GM19452 (cell line): ENCODE measurements around the gene GJB2.

ENCODE experiments used
- ATAC-seq: cut with Tn5 transposase; IDR thresholded peaks from one replicate; pipeline ENCODE4 v1.9.1; 2021; ENCODE audit not compliant: unreplicated experiment

The GJB2 gene

DNA sequence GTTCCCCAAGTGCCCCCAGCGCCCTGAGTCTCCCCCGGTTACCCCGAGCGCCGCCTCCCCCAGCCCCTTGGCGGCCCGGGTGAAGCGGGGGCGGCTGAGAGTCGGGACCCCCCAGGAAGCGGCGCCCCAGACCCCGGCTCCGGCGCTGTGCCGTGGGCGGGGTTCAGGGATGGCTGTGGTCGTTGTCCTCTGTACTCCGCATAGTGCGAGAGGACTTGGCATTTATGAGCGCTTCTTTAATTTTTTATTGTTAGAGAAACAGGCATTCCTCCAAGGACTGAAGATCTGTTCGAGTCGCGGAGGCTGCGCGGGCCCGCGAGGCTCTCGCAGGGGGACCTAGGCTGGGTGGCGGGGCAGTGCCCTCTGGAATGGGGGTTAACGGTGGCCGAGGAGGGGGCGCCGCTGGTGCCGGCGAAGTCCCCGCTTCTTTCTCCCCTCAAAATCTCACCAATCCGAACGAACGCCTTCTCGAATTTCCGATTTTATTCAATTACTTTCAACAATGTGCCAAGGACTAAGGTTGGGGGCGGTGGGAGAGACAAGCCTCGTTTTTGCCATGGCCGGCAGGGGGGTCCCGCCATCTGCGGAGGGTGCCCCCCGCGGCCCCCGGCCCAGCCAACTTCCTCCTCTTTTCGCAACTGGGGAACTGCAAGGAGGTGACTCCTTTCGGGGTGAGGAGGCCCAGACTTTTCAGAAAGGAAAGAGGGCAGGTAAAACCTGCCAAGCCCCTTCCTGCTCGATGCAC lies 596 bp upstream of the GJB2 start:
- no peak for ATAC-seq

DNA sequence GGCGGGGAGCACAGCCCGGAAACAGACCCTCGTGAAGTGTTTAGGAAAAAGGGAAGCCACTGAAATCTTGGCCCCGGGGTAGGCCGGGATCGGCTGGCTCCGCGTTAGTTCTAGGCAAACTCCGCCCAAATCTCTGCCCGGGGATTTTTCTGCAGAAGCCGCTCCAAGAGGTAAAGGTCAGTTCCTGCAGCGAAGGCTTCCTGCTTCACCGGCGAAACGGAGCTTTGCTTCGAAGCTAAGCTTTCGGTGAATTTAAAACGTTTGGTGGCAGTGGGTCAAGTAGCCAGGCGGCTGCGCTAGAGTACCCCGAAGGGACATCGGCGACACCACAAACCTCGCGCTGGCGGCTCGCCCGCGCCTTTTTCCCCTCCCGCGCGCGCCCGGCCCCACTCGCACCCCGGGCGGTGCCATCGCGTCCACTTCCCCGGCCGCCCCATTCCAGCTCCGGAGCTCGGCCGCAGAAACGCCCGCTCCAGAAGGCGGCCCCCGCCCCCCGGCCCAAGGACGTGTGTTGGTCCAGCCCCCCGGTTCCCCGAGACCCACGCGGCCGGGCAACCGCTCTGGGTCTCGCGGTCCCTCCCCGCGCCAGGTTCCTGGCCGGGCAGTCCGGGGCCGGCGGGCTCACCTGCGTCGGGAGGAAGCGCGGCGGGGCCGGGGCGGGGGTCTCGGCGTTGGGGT lies 441 bp downstream of the GJB2 start:
- no peak for ATAC-seq

DNA sequence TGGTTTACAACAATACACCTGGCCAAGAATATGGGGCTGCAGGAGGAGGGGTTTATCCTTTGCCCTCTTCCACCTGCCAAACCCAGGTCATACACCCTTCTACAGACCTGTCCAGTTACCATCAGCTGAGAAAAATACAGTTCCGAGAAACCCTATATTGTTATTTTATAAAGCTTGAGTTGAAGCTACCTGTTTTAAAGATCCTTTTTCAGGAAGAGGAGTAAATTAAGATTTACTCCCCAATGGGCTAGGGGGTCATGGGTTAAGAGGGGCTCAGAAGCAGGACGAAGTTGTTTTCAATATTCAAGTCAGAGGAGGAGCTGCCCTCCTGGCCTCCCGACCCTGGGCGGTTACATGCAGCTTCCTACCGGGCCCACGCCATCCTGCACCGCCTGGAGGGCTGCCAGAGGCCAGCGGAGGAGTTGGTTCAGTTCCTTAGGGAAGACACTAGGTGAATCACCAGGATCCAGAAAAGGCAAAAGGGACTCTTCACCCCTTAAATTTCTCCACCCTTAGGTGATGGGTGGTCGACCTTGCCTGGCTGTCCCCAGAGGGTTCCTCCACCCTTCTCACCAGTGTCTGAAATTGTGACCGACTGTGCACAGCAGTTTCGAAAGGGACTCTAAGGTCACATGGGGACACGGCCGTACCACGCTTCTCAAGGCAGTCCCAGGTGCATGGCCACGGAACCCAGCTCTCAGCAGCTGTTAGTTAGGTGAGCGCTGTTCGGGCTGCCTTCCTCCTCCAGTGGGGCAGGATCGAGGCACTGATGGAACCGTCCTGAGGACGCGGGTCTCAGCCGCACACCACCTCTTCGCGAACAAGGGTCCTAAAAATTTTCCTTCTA lies 1.2 kb downstream of the GJB2 start:
- no peak for ATAC-seq

DNA sequence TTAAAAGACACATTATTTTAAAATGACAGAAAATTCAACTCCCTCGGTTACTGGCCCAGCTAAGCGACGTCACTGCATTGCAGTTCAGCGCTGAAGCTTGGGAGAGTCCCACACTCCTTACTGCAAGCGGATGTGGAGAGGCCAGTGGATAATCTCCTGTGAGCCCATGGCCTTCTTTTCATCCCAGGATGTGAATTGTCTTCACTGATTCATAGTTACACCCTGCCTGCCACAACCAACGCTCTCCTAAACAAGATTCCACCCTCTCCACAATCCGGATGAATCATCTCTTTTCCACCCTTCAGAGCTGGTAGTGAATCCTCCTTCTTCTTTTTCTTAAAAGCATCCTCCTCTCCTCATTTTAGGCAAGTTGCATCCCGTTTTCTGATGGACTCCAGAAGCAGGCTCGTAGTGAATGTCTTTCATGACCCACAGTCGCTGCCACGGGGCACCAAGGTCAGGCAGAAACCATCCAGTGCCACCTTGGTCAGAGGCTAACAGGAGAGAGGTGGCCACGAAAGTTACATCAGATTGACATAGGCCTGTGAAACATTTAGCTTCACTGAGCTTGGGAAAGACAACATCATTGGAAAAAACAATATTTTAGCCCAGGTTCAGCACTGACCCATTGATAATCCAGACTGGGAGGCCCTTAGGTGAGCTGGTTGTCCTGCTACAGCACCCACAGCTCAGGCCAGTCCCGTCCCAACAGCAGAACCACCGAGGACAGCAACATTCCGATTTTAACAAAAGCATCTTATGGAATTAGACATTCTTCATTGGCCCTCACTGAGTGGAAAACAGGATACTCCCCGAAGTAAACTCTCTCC lies 2.0 kb downstream of the GJB2 start:
- ATAC-seq = no peak

DNA sequence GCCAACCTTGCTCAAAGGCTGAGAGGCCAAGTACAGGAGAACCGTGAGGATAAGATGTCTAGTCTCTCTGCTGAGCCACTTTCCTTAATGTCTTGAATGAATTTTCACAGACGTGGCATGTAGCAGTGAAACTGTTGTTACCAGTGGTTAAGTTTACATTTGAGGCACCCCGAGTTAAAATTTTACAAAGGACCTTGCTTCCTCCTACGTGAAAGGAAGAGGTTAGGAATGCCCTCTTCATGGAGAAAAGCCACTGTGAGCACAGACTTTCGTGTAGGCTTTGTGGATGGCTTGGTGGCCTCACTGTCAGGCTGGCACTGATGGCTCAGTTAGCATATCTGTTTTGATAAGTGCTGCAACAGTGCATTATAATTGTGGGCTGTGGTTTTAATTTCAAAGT lies 2.7 kb downstream of the GJB2 start:
- no peak for ATAC-seq

DNA sequence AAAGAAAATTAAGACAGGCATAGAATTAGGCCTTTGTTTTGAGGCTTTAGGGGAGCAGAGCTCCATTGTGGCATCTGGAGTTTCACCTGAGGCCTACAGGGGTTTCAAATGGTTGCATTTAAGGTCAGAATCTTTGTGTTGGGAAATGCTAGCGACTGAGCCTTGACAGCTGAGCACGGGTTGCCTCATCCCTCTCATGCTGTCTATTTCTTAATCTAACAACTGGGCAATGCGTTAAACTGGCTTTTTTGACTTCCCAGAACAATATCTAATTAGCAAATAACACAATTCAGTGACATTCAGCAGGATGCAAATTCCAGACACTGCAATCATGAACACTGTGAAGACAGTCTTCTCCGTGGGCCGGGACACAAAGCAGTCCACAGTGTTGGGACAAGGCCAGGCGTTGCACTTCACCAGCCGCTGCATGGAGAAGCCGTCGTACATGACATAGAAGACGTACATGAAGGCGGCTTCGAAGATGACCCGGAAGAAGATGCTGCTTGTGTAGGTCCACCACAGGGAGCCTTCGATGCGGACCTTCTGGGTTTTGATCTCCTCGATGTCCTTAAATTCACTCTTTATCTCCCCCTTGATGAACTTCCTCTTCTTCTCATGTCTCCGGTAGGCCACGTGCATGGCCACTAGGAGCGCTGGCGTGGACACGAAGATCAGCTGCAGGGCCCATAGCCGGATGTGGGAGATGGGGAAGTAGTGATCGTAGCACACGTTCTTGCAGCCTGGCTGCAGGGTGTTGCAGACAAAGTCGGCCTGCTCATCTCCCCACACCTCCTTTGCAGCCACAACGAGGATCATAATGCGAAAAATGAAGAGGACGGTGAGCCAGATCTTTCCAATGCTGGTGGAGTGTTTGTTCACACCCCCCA lies 3.8 kb downstream of the GJB2 start:
- no peak for ATAC-seq

DNA sequence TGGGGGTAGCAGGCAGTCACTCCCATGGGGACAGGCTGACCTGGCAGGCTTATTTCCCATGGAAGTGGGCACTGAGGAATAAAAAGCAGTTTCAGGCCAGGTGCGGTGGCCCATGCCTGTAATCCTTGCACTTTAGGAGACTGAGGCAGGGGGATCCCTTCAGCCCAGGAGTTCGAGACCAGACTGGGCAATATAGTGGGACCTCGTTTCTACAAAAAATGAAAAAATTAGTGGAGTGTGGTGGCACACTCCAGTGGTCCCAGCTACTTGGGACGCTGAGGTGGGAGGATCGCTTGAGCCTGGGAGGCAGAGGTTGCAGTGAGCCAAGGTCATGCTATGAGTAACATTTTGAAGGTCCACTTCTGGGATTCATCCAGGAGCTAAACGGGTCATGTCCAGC lies 6.0 kb downstream of the GJB2 start:
- no peak for ATAC-seq

DNA sequence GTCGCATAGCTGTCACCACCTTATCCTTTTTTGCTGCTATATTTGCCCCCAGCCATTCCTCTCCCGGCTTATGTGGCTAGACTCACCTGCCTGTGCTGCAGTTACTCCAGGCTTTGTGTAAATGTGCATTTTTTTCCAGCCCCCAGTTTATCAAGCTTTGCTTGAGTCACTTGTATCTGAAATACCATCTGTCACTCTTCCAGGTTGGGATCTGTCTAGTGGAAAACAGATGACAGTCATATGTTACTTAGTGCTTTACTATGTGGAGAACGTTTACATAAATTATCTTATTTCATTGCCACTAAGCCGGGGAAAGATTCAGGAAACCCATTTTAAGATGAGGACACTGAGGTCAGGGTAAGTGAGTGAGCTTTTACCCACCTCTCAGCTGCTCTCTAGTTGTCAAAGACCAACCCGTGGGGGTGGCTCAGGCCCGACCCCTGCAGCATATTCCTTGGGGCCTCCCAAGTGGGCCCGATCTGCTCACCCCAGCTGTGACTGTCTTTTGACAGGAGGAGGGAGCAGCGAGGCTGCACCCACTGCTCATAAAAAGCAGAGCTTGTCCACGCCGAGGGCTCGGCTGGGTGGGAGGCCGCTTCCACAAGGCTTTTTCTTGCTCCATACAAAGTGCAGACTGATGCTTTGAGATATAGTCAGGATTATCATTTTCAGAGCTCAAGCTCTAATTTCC lies 7.2 kb downstream of the GJB2 start:
- no peak for ATAC-seq

DNA sequence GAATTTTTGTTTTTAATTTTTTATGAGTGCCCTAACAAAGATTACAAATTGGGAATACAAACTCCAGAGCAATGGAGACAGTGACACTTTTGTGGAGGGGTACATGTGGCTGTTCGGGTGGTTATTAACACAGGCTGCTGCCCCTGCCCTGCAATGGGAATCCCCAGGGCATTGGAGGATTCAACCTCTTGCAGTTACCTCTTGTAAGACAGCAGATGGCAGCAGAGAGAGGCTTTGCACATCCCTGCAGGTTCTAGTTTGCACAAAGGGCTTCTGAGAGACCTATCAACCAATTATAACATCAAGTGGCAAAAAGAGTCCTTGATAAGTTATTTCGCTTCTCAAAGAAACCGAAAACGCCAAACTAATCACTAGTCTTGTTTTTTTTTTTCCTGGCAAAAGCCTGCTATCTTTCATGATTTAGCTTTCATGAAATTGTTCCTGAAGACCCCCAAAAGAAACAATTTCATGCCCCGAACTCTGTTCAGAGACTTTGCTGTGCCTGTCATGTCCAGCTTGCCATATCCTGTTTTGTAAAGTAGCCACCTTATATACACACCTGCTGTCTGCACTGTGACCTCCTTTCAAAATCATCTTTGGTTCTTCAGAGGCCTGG lies 10.4 kb downstream of the GJB2 start:
- ATAC-seq = no peak

DNA sequence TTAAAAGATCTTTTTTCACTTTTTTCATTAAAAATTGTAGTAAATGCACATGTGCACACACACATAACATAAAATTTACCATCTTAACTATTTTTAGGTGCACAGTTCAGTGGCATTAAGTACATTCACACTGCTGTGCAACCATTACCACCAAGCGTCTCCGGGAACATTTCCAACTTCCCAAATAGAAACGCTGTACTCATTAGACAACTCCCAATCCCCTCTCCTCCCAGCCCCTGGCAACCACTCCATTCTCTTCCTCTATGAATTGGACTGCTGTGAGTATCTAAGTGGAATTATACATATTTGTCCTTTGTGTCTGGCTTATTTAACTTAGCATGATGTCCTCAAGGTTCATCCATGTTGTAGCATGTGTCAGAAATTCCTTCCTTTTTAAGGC lies 11.6 kb downstream of the GJB2 start:
- no peak for ATAC-seq

DNA sequence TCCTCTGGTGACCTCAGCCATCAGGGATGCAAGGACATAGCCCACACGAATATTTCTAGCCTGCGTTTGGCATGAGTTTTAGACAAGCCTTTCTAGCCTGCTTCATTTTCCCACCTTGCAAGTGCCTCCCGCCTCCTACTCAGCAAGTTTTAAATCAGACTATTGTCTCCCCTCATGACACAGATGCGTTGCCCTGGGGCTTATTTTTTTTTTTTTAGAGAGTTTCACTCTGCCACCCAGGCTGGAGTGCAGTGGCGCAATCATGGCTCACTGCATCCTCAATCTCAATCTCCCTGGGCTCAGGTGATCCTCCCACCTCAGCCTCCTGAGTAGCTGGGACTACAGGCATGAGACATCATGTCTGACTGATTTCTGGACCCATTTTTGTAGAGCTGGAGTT lies 14.6 kb downstream of the GJB2 start:
- ATAC-seq = no peak

DNA sequence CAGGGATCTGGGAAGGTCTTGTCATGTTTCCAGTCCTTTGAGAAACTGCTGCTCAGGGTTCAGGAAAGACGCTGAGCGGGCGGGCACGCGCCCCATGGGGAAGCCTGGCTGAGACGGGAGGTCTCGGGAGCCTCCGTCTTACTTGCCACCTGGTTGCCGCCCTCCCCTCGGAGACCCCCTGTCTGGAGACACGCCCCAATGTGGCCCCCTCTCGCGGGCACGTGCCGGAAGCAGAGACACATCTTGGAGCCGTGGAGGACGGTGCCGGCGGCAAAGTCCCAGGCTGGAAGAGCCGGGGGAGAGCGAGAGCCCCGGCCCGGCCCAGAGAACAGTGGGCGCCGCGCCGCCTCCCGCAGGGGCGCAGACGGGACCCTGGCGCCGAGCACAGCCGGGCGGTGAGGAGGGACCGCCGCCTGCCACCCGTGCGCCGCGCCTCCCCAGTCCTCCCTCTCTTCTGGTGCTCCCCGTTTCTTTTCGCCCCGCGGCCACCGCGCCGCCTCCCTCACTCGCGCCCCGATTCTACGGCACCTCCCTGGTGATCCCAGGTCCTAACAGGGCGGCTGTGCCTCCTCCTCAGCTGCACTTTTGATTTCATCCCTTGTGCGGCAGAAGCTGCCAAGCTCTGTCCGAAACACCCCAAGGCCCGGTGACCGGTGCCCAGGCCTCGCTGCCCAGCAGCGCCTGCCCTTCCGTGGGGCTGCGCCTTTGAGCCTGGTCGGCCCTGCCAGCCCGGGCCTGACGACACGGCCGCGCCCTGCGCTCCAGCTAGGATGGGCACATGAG lies 15.5 kb downstream of the GJB2 start:
- ATAC-seq = no peak

DNA sequence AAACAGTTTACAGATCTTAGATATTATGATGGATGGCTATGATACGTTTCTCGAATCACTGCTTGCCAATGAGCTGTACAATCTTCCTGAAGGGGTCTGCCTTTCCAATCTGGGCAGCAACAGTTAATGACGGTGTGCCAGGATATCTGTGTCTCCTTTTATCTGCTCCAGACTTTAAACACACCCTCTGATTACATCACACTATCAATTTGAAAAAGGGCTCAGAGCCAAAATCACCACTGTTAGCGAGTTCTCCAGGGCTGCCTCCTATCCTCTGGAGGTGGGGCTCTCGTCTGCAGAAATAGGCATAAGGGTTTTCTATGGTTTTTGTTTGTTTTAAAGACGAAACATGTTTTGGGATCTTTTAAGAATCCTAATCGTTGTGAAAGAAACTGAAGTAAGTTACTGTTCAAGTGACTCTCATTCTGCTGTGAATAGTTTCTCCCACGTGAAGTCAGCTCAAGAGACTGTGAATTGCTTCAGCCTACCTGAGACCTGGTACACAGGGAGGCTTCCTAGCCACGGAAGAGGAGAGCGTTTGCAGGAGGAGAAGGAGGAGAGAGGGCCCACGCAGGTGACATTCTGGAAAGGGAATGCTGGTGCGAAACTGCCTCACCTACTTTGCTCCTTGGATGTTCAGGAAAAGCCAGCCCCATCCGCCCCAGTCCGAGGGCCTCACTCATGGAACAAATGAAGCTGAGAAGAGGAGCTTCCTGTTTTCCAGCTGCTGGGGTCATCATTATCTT lies 16.7 kb downstream of the GJB2 start:
- no peak for ATAC-seq

DNA sequence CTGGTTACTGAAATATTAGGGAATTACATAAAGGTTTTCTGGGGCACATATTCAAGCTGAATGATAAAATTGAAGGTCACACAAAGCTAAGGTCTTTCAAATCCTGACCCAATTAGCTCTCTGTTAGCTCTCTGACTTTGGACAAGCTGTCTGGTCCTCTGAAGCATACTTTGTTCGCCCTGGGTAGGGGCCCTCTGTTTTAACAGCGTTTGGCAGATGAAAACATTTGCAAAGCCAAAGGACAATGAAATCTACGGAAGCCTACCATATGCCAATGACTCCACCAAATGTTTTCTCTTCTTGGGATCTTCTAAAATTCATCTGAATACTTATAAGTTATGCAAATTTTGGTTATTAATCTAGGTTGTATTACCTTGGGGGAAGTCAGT lies 17.3 kb downstream of the GJB2 start:
- ATAC-seq = no peak

DNA sequence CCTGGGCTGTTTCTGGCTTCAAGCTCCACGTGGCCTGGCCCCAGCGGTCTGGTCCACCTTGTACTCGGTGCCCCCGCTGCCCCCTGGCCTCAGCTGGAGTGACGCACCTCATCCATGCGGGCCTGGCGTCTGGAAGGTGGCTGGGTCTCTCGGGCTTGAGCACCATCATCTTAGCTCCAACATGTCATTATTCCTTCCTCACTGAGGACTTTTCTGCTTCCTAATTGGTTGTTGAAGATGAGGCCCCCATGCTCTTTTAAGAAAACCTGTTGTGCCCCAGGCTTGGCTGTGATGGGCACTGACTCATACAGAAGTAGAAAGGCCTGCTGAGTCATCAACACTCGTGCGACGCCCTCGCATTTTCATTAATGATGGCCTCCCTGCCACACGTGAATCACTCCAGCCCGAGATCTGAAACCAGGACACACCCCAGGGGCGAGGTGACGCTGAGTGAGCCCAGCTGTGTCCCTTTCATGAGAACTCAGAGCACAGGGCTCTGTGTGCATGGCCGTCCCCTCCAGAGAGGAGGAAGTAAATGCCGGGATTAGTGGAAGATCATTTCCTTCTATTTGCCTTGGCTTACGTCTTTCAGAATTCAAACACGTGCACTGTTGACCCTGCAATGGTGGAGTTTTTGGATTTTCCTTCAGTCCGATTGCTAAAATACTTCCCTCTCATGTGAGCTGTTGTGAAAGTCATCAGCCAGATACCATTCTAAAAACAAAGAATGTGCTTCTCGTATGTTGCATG lies 17.9 kb downstream of the GJB2 start:
- peak; percentile 90 for ATAC-seq

DNA sequence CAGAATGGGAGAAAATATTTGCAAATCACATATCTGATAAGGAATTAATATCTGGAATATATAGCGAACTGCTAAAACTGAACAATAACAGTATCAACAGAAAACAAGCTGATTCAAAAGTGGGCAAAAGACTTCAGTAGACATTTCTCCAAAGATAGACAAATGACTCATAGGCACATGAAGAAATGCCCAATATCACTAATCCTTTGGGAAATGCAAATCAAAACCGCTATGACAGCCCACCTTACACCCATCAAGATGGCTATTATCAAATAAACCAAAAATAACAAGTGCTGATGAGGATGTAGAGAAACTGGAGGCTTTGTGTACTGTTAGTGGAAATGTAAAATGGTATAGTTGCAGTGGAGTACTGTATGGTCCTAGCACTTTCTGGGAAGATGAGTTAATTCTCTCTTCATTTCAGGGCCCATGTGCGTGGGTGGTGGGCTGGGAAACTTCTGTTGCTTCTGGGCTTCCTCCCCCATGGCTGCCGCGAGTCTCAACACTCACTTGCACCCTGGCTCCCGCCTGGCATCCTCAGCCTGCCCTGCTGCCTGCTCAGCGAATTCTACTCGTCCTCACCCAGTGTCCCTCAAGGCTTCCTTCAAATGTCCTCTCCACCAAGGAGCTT lies 19.5 kb downstream of the GJB2 start:
- no peak for ATAC-seq
